Astrocyte of the cerebellum (primary cell): ENCODE measurements around the gene TOR1B.

Experiments
- DNase-seq: peaks from one replicate; pipeline ENCODE4 v3.0.0-alpha.2; 2011; ENCODE audit warnings: low read depth
- H3K4me3 ChIP-seq: 2 replicates; pipeline ENCODE4 v1.5.1; 2011; ENCODE audit warnings: mild to moderate bottlenecking, low read depth, low read length, moderate library complexity
- CTCF ChIP-seq: IDR thresholded peaks from 2 replicates; pipeline ENCODE4 v1.5.1; 2012; ENCODE audit warnings: low read length, low read depth, moderate library complexity, mild to moderate bottlenecking; ENCODE audit errors: missing control alignments
- in situ Hi-C: cut with HindIII; loops from 2 replicates; pipeline ENCODE4 v1.10.0; 2017; ENCODE audit warnings: low sequenced_read_pairs

Gene TOR1B

GRCh38 chr9:129858167-129858962 is 55.4 kb downstream of the TOR1B start:
- in situ Hi-C loops: no loop called here
- no peak overlapping the region for H3K4me3 ChIP-seq
- no peak for TF ChIP-seq CTCF
- no peak for DNase-seq
